Gastroesophageal sphincter (tissue), 4 donors: ENCODE data around the gene SETD1A. TPM values are rescaled to one million over a fixed set of nuclear protein-coding genes. Genes with fewer than 3 reads are reported as not detected.

ENCODE experiments used
- ATAC-seq: fragments of 150-250 bp; one replicate; pipeline ENCODE4 v1.9.1; 2016; ENCODE audit warnings: mild to moderate bottlenecking, moderate library complexity
- H3K27ac ChIP-seq, 4 donors: fragments of 200-600 bp; sonication (generic) in 3 of 4; 1 replicate in 3 of 4; 2 replicates in 1 of 4; pipeline ENCODE4 v1.5.1; 2016 to 2019
- H3K27me3 ChIP-seq: fragments of 200-600 bp; sonication (generic); one replicate; pipeline ENCODE4 v1.5.1; 2019
- H3K36me3 ChIP-seq, 2 donors: fragments of 200-600 bp; sonication (generic); one replicate each; pipeline ENCODE4 v1.5.1; 2019; ENCODE audit warnings: control low read depth in 1 of 2
- H3K4me1 ChIP-seq, 3 donors: fragments of 200-600 bp; sonication (generic); 1 replicate in 2 of 3; 2 replicates in 1 of 3; pipeline ENCODE4 v1.5.1; 2016 to 2019; ENCODE audit warnings: control low read depth in 2 of 3
- H3K4me3 ChIP-seq, 2 donors: fragments of 200-600 bp; sonication (generic); one replicate each; pipeline ENCODE4 v1.5.1; 2019; ENCODE audit warnings: mild to moderate bottlenecking in 1 of 2, moderate library complexity in 1 of 2
- H3K9me3 ChIP-seq, 3 donors: fragments of 200-600 bp; sonication (generic); one replicate each; pipeline ENCODE4 v1.5.1; 2017 to 2019; ENCODE audit warnings: control low read depth in 2 of 3
- EP300 ChIP-seq: sonication (generic); formaldehyde crosslinking; IDR thresholded peaks from one replicate; pipeline ENCODE4 v1.6.1; 2017; ENCODE audit warnings: antibody characterized with exemption, mild to moderate bottlenecking
- POLR2A ChIP-seq, 2 donors: fragments of 450-650 bp; IDR thresholded peaks; one replicate each; pipeline ENCODE4 v1.6.1; 2017; ENCODE audit warnings: antibody characterized with exemption in 2 of 2, mild to moderate bottlenecking in 2 of 2, moderate library complexity in 1 of 2
- POLR2AphosphoS5 ChIP-seq: sonication (generic); formaldehyde crosslinking; IDR thresholded peaks from one replicate; pipeline ENCODE4 v1.6.1; 2017; ENCODE audit warnings: antibody characterized with exemption
- WGBS, 2 donors: methylation state at CpG; one replicate each; pipeline ENCODE4 v1.1.5; 2018; ENCODE audit warnings: low coverage in 1 of 2; 5-methylcytosine and 5-hydroxymethylcytosine counted together
- total RNA-seq, 4 donors: library from RNA; depleted of rRNA; stranded (reverse); fragments of >200 nt; gene quantifications; one replicate each; pipeline ENCODE4 v1.1.0, GENCODE V29; 2016
- TF ChIP-seq, protein P1 (sequence below), 4 experiments: fragments of 200-600 bp in 2 of 4; fragments of 450-650 bp in 2 of 4; sonication (generic) in 1 of 4; IDR thresholded peaks; one replicate each; pipeline ENCODE4 v1.5.1; 2017 to 2019; ENCODE audit warnings: antibody characterized with exemption in 4 of 4, mild to moderate bottlenecking in 2 of 4, moderate library complexity in 2 of 4

Gene SETD1A
- total RNA-seq, 4 donors from 2014 or later = 5.5 to 12.9 (median 10.1) TPM

DNA sequence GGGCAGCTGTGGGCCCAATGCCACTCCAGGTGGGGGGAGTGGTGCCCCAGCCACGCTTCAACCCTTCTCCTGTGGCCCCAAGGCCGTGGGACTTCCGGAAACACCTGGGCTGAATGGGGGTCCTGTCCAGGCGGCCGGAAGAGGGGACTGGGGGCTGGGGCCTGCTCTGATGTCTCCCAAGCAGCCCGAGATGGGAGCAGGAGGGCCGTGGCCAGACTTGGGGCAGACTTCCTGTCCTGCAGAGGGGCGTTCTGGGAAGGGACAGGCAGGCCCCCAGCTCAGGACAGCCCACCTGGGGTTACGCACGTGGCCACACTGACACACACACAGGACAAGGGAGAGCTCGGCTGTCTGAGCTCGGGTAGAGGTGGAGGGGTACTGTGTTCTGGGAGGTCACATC lies 32.6 kb downstream of the SETD1A start:
- H3K4me3 ChIP-seq = no peak overlapping the region
- no peak for ATAC-seq
- no peaks in the 10 kb centered on the region for H3K9me3 ChIP-seq
- H3K27ac ChIP-seq = no peak overlapping the region
- 100% methylated on average over 1 of the region's 12 CpGs; no CpG with 5 or more reads in 1 of the 2 donors for WGBS, 2 donors
- peaks cover 0 to 12% (median 6%) of the 10 kb centered on the region in 3 donors for H3K4me1 ChIP-seq
- H3K36me3 ChIP-seq = peaks cover 0 to 13% of the 10 kb centered on the region in 2 donors
- H3K27me3 ChIP-seq = no peaks in the 10 kb centered on the region
- TF ChIP-seq, protein P1, sequence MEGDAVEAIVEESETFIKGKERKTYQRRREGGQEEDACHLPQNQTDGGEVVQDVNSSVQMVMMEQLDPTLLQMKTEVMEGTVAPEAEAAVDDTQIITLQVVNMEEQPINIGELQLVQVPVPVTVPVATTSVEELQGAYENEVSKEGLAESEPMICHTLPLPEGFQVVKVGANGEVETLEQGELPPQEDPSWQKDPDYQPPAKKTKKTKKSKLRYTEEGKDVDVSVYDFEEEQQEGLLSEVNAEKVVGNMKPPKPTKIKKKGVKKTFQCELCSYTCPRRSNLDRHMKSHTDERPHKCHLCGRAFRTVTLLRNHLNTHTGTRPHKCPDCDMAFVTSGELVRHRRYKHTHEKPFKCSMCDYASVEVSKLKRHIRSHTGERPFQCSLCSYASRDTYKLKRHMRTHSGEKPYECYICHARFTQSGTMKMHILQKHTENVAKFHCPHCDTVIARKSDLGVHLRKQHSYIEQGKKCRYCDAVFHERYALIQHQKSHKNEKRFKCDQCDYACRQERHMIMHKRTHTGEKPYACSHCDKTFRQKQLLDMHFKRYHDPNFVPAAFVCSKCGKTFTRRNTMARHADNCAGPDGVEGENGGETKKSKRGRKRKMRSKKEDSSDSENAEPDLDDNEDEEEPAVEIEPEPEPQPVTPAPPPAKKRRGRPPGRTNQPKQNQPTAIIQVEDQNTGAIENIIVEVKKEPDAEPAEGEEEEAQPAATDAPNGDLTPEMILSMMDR (IDR thresholded peaks at IDR 0.05) = no peak
- TF ChIP-seq POLR2AphosphoS5 (no peak), EP300 (no peak), POLR2A (IDR thresholded peaks at IDR 0.05) (no peak)

DNA sequence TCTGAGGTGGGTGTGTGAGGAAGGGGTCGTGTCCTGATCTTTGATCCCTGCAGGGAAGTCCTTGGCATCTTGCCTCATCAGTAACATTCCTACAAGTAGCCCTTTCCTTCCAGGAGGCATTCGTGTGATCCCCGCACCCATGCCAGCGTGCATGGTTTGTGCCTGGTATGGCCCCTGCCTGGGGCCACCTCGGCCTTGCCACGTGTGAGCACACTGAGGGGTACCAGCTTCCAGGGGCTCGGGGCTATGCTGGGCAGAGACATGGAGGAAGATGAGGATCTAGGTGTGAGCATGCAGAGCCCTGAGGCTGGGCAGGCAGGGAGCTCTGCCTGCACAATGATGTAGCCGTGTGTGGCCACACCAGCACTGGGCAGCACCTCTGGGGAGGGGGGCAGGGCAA lies 33.5 kb downstream of the SETD1A start:
- no peaks in the 10 kb centered on the region for H3K9me3 ChIP-seq
- no peak for ATAC-seq
- H3K27me3 ChIP-seq = no peaks in the 10 kb centered on the region
- no CpG with 5 or more reads among the region's 8 CpGs for WGBS, 2 donors
- peaks cover 0 to 13% of the 10 kb centered on the region in 2 donors for H3K36me3 ChIP-seq
- no peak overlapping the region for H3K27ac ChIP-seq
- H3K4me3 ChIP-seq = no peak overlapping the region
- TF ChIP-seq POLR2AphosphoS5 (no peak), EP300 (no peak), POLR2A (IDR thresholded peaks at IDR 0.05) (no peak)
- TF ChIP-seq, protein P1 (IDR thresholded peaks at IDR 0.05) = no peak
- peaks cover 0 to 5% (median 0%) of the 10 kb centered on the region in 3 donors for H3K4me1 ChIP-seq

DNA sequence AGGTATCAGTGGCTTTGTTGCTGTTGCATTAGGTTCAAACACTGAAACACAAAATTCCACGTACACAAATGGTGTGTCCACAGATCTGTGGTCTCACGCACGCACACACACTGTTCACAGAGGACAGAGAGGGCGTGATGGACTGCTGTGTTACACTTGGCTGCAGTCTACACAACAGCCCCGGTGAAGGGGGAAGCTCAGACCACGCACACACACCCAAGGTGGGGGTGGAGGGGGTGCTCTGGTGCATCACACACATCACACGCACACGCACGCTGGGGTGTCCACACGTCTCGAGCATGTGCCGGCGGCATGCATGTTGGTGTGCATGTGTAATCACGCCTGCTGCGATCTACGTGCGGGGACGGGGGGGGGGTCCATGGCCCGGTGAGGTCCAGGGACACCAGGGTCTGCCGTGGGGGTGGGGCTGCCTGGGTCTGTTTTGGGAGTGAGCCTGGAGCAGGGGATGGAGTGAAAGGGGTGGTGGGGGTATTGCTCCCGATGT lies 34.8 kb downstream of the SETD1A start:
- Histone ChIP-seq H3K4me1 (peaks cover 0 to 12% (median 6%) of the 10 kb centered on the region in 3 donors), H3K27me3 (no peaks in the 10 kb centered on the region), H3K9me3 (no peaks in the 10 kb centered on the region), H3K4me3 (no peak overlapping the region), H3K36me3 (peaks cover 0 to 9% of the 10 kb centered on the region in 2 donors), H3K27ac (no peak overlapping the region)
- TF ChIP-seq POLR2AphosphoS5 (no peak), POLR2A (IDR thresholded peaks at IDR 0.05) (no peak), EP300 (no peak)
- TF ChIP-seq, protein P1 (IDR thresholded peaks at IDR 0.05) = no peak
- no peak for ATAC-seq
- 81% methylated on average over 6 of the region's 21 CpGs; no CpG with 5 or more reads in 1 of the 2 donors for WGBS, 2 donors

DNA sequence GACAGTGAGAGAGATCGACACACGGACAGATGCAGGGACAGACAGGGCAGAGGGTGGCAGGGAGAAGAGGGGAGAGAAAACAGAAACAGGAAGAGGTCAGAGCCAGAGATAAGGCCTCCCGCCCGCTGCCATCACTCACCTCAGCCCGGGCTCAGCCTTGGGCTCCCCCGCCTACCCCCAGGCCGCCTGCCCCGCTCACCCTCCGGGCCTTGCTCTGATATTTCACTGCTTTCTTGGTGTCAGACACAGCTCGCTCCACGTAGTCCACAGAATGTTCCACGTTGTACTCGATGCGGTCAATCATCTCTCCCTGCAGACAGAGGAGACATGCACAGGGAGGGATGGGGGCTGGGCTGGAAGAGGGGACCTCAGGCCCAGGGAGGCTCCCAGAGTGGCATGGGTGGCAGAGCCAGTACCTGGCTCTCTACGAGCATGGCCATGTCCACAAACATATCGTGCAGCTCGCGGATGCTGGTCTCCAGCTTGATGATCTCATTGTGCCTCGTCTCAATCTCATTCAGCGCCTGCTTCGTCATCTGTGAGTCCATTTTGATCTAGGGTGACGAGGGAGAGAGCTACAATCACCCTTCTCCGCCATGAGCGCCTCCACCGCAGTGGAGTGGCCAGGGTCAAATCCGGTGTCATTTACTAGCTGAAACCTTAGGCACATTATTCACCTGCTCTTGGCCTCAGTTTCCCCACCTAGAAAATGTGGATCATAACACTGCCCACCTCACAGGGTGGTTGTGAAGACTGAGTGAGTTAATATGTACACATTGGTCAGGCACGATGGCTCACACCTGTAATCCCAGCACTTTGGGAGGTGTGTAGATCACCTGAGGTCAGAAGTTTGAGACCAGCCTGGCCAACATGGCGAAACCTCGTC lies 35.6 kb downstream of the SETD1A start:
- no peak for ATAC-seq
- Histone ChIP-seq H3K9me3 (no peaks in the 10 kb centered on the region), H3K4me1 (peaks cover 0 to 20% (median 12%) of the 10 kb centered on the region in 3 donors), H3K36me3 (peaks cover 0 to under 1% of the 10 kb centered on the region in 2 donors), H3K4me3 (no peak overlapping the region), H3K27ac (no peak overlapping the region), H3K27me3 (no peaks in the 10 kb centered on the region)
- WGBS, 2 donors = 75 to 81% methylated on average over 9 to 15 of the region's 29 CpGs
- TF ChIP-seq EP300 (no peak), POLR2AphosphoS5 (no peak), POLR2A (IDR thresholded peaks at IDR 0.05) (no peak)
- TF ChIP-seq, protein P1 (IDR thresholded peaks at IDR 0.05) = no peak
